Stimulated activated naive CD8-positive, alpha-beta T cell treated with anti-CD3 and anti-CD28 coated beads, Interleukin-15, amount 100 ng/mL, for 72 hours (primary cell): ENCODE results near the gene AKAP6.
A peak's percentile ranks its signal among the peaks of the same experiment; 100 is the strongest.

Experiments
- ATAC-seq: fragments of 150-1000 bp; cut with Tn5 transposase; 2 replicates; pipeline ENCODE4 v1.10.0; 2021; ENCODE audit warnings: mild to moderate bottlenecking, moderate library complexity
- DNase-seq, 2 donors: peaks; one replicate each; pipeline ENCODE4 v3.0.0; 2021 to 2022
- H3K27ac Mint-ChIP-seq, 2 donors: one replicate each; pipeline ENCODE4 v1.8.0; 2022; ENCODE audit warnings: mild to moderate bottlenecking in 2 of 2, mixed read lengths in 2 of 2, moderate library complexity in 2 of 2
- H3K27me3 Mint-ChIP-seq: one replicate; pipeline ENCODE4 v1.8.0; 2022; ENCODE audit warnings: mixed read lengths
- H3K4me1 Mint-ChIP-seq: one replicate; pipeline ENCODE4 v1.8.0; 2022; ENCODE audit warnings: mild to moderate bottlenecking, mixed read lengths
- H3K4me3 Mint-ChIP-seq, 2 donors: one replicate each; pipeline ENCODE4 v1.8.0; 2022; ENCODE audit warnings: mild to moderate bottlenecking in 2 of 2, mixed read lengths in 2 of 2, moderate library complexity in 1 of 2
- H3K9me3 Mint-ChIP-seq, 2 donors: one replicate each; pipeline ENCODE4 v1.8.0; 2022; ENCODE audit warnings: mixed read lengths in 2 of 2

Gene AKAP6

DNA sequence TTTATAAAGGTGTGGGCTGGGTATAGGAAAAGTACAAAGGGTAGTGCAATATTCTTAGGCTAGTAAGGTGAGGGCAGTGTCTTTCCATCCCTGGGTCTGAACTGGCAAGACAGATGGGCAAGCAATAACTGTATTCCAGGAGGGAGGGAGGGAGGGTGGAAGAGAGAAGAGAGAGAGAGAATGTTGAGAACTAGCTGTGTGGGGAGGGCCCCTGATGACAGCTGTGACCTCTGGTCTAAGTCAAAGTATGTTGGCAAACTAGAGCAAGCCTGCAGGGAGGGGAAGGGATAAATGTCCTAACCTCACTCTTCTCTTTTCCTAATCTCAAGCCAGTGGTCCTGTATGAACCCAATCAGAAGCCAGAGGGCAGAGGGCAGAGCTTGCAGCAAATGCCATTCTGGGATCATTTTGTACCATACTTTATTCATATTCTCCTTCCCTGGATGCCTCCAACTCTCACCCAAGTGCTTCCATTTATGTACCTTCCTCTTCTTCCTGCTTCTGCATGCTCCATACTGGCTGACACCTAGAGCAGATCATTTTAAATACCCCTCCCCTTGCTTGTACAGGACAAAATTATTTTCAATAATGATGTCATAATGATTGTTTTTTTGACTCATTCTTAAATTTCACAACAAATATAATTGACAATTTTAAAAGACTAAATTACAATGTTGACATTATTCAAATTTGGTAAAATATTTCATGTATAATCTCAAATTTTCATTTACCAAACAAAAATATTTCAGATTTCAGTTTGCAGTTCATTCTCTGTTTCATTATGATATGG is 75.9 kb downstream of the AKAP6 start:
- DNase-seq, result no peak
- Mint-ChIP-seq H3K4me1 (no peaks in the 10 kb centered on the region), H3K27ac (no peak overlapping the region), H3K9me3 (no peaks in the 10 kb centered on the region), H3K27me3 (no peaks in the 10 kb centered on the region), H3K4me3 (no peak overlapping the region)
- ATAC-seq, result no peak

DNA sequence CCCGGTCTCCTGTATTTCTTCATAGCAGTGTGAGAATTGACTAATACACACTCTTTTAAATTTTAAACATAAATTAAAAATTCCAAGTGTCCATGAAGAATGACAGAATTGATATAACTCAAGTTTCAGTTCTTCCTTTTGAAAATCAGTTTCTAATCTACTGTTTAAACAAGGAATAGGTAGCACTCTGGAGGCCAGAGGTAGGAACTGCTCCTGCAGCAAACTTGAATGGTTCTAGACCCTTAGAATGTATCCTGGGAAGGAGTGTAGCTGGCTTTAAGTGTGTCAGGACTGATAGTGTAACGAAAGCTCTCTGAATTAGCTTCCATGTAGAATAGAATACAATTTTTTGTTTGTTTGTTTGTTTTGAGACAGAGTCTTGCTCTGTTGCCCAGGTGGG is 76.8 kb downstream of the AKAP6 start:
- Mint-ChIP-seq H3K27me3 (no peaks in the 10 kb centered on the region), H3K4me1 (no peaks in the 10 kb centered on the region), H3K27ac (no peak overlapping the region), H3K4me3 (no peak overlapping the region), H3K9me3 (no peaks in the 10 kb centered on the region)
- ATAC-seq, result no peak
- no peak for DNase-seq

GRCh38 chr14:32407130-32407529 is 78.0 kb downstream of the AKAP6 start:
- Mint-ChIP-seq H3K9me3 (no peaks in the 10 kb centered on the region), H3K27ac (no peak overlapping the region), H3K4me1 (no peaks in the 10 kb centered on the region), H3K27me3 (no peaks in the 10 kb centered on the region), H3K4me3 (no peak overlapping the region)
- DNase-seq (no peak), ATAC-seq (no peak)

DNA sequence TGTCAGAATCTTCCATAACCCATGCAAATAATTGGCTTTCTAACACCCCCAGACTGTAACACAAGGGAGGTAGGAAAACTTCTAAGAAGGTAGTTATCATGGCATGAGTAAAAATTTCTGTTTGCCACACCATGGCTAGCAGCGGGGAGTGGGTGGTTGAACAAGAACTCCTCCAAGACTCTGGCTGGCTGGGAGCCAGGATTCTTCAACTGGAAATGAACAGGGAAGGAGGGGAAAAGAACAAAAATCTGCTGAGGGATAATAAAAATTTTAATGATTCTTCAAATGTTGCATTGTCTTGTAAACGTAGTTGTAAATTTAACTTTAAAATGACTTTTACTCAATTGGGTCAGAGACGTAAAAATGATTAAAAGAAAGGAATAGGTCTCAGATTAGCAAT is 78.9 kb downstream of the AKAP6 start:
- Mint-ChIP-seq H3K4me3 (no peak overlapping the region), H3K27ac (no peak overlapping the region), H3K9me3 (no peaks in the 10 kb centered on the region), H3K4me1 (no peaks in the 10 kb centered on the region), H3K27me3 (no peaks in the 10 kb centered on the region)
- no peak for DNase-seq
- ATAC-seq, result no peak

DNA sequence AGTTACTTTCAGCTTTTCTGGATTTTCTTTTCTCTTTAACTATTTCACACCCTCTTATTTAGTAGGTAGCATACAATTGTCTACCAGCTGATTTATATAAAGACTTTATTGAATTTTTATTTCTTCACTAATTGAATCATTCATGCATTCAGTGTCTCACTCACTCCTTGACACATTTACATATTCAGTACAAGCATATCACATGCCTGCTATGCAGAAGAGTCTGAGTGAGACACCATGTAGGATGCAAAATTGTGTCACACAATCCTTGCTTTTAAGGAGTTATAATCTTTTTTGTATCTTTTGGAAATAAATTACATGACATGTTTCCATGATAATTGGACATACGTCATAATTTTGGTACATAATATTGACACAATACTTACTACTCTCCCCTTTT is 83.0 kb downstream of the AKAP6 start:
- H3K27ac Mint-ChIP-seq, result no peak overlapping the region
- H3K4me3 Mint-ChIP-seq, result no peak overlapping the region
- no peaks in the 10 kb centered on the region for H3K27me3 Mint-ChIP-seq
- DNase-seq, result no peak
- no peak for ATAC-seq
- H3K9me3 Mint-ChIP-seq, result no peaks in the 10 kb centered on the region
- no peaks in the 10 kb centered on the region for H3K4me1 Mint-ChIP-seq

DNA sequence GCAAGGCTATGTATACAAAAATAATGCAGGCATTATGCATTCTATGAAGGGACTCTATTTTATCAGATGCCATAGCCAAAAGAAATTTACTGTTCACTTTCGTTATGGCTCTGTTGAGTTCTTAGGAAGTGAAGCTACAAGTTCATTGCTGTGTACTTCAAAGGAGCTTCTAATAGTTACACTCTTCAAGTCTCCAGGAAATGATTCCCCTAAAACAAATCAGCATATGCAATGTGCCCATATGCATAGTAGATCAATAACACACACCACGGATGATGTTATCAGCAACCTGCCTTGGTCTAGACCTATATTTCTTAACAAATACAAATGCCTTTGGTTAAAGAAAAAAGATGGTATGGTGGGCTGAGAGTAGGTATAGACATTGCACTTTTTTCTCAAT is 83.4 kb downstream of the AKAP6 start:
- DNase-seq (no peak), ATAC-seq (no peak)
- H3K9me3 Mint-ChIP-seq, result no peaks in the 10 kb centered on the region
- no peaks in the 10 kb centered on the region for H3K4me1 Mint-ChIP-seq
- no peak overlapping the region for H3K4me3 Mint-ChIP-seq
- no peaks in the 10 kb centered on the region for H3K27me3 Mint-ChIP-seq
- no peak overlapping the region for H3K27ac Mint-ChIP-seq

- ATAC-seq (no peak), DNase-seq (no peak)
- Mint-ChIP-seq H3K9me3 (no peaks in the 10 kb centered on the region), H3K4me3 (no peak overlapping the region), H3K4me1 (no peaks in the 10 kb centered on the region), H3K27ac (no peak overlapping the region), H3K27me3 (no peaks in the 10 kb centered on the region)
These were observed 85.0 kb downstream of the AKAP6 start for GRCh38 chr14:32413967-32414640.

DNA sequence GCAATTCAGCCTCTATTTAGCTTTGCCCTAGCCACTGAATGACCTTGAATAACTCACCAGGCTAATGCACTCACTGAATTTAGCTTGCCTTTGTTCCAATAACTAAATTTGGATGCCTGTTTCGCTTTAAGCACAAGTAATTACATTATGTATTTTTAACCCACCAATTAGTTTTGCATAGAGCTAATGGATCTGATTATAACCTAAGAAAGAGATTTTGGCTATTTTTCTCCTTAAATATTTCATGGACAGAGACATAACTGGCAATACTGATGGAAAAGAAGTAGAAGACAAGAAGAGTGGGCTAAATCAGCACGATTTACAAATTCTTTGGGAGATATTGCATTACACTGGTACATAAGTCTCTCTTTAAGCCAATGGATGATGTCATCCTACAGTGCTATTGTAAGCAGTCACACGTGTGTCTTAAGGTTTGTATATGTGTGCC is 85.7 kb downstream of the AKAP6 start:
- no peak overlapping the region for H3K4me3 Mint-ChIP-seq
- H3K4me1 Mint-ChIP-seq, result no peaks in the 10 kb centered on the region
- DNase-seq, result no peak
- no peak overlapping the region for H3K27ac Mint-ChIP-seq
- no peaks in the 10 kb centered on the region for H3K9me3 Mint-ChIP-seq
- H3K27me3 Mint-ChIP-seq, result no peaks in the 10 kb centered on the region
- ATAC-seq, result no peak

- ATAC-seq, result no peak
- H3K9me3 Mint-ChIP-seq, result no peaks in the 10 kb centered on the region
- no peaks in the 10 kb centered on the region for H3K27me3 Mint-ChIP-seq
- no peak for DNase-seq
- H3K4me3 Mint-ChIP-seq, result no peak overlapping the region
- H3K4me1 Mint-ChIP-seq, result no peaks in the 10 kb centered on the region
- no peak overlapping the region for H3K27ac Mint-ChIP-seq
These were observed 89.0 kb downstream of the AKAP6 start for GRCh38 chr14:32417956-32418552.

DNA sequence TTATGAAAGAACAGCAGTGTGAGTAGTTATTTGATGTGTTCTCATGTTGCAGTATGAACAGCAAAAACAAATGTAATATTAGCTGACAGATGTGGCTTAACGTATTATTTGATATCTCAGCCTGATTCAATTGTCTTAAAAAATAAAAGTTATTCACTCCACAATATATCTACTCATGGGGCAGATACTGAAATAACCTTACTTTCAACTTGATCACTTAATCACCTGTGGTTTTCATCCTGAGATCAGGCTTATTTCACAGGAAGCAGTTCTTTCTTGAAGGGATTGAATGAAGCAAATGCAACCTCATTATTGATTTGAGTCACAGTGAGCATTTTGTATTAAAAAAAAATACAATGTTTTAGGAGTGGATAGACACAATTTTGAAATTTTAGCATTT is 90.3 kb downstream of the AKAP6 start:
- H3K4me1 Mint-ChIP-seq, result no peaks in the 10 kb centered on the region
- no peaks in the 10 kb centered on the region for H3K27me3 Mint-ChIP-seq
- H3K27ac Mint-ChIP-seq, result no peak overlapping the region
- H3K9me3 Mint-ChIP-seq, result no peaks in the 10 kb centered on the region
- ATAC-seq, result no peak
- no peak overlapping the region for H3K4me3 Mint-ChIP-seq
- no peak for DNase-seq

DNA sequence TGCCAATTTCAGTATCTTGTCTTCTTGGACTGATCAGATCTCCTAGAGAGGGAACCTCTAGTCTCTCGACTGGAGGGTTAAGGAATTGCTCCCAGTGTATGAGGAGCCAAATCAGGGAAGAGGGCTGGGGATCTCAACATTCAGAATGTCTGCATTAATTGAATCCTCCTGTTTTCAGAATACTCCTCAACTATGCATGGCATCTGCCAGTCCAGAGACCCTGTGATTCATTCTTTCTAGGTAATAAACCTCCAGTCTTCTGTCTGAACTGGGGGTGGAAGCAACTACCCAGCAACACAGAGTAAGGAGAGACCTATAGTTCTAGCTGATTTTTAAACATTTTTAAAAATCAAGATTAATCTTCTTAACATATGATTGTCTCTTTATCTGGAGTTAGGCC is 92.7 kb downstream of the AKAP6 start:
- DNase-seq, result no peak
- H3K27me3 Mint-ChIP-seq, result no peaks in the 10 kb centered on the region
- no peak overlapping the region for H3K27ac Mint-ChIP-seq
- ATAC-seq, result no peak
- H3K4me1 Mint-ChIP-seq, result no peaks in the 10 kb centered on the region
- H3K4me3 Mint-ChIP-seq, result no peak overlapping the region
- no peaks in the 10 kb centered on the region for H3K9me3 Mint-ChIP-seq

GRCh38 chr14:32422440-32422839 is 93.3 kb downstream of the AKAP6 start:
- no peak for DNase-seq
- no peaks in the 10 kb centered on the region for H3K4me1 Mint-ChIP-seq
- no peak overlapping the region for H3K4me3 Mint-ChIP-seq
- ATAC-seq, result no peak
- H3K27ac Mint-ChIP-seq, result no peak overlapping the region
- no peaks in the 10 kb centered on the region for H3K27me3 Mint-ChIP-seq
- no peaks in the 10 kb centered on the region for H3K9me3 Mint-ChIP-seq

GRCh38 chr14:32426028-32426427 is 96.9 kb downstream of the AKAP6 start:
- no peak for ATAC-seq
- Mint-ChIP-seq H3K27me3 (no peaks in the 10 kb centered on the region), H3K27ac (no peak overlapping the region)

DNA sequence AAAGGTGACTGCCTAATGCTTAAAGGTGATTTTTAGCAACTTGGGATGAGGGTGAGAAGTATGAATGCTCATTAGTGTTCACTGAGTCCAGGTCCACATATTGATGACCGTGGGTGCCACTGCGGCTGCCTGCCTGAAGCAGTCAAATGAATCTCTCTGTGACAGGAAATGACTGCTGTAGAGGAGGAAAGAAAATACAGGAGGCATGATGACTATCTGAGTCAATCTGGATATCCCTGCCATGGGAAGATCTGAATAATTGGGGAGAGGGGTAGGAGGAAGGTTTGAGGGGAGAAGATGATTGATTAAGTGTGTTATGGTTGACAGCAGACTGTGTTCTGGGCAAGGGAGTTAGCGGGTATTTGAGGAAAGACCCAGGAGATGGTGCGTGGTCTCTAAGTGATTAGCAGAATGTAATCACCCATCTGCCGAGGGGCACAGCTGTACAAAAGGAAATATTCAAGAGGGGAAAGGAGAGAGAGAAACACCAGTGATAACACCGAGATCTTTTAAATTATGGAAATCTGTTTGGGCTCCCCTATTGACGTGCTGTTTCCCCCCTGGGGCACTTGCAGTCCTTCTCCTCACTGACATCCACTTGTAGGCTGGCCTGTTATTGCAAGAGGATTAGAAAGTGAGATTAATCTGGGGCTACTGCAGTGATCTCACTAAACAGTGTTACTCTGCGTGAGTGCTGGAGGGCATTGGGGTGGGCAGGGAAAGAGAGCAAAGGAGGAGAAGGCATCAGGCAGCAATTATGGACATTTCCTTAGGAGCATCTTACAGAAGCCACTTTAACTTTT is 97.7 kb downstream of the AKAP6 start:
- ATAC-seq, result no peak
- Mint-ChIP-seq H3K9me3 (no peaks in the 10 kb centered on the region), H3K4me1 (no peaks in the 10 kb centered on the region), H3K4me3 (no peak overlapping the region), H3K27ac (peak overlapping the region in 1 of 2 donors; percentile 0), H3K27me3 (no peaks in the 10 kb centered on the region)
- no peak for DNase-seq

More at GRCh38 chr14:32426028-32426427, 96.9 kb downstream of the AKAP6 start:
- Mint-ChIP-seq H3K4me1 (no peaks in the 10 kb centered on the region), H3K9me3 (no peaks in the 10 kb centered on the region), H3K4me3 (no peak overlapping the region)
- no peak for DNase-seq

DNA sequence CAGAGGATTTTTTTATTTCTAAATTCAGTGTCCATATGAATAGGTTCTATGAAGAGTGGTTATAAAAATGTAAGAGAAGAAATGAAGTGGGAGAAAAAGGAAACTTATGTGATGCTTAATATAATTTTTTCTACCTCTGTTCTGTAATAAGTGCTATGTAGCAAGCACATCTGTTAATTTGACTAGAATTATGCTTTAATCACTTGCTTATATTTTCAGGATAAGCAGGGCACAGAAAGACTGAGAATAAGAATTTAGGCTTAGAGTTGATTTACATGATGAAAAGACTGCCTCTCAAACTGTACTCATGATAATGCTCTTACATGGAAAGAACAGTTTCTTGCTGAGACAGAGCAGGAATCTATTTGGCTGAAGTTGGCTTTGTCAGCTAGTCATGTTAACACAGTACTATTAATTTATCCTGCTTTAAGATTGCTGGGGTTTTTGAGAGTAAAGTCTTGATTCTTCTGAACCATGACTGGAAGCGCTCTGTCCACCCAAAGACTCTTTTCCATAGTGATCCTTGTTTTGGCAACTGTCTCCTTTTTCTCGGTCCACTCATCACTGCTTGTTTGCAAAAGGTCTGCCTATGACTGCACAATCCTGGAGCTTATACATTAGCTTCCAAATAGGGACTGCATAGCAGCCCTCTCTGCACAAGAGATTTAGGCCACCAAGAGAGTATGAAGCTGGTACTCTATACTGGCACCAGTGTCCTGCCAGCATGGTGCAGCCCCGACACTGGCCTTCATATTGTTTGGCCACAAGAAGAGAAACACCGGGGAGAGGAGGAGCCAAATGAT is 98.8 kb downstream of the AKAP6 start:
- H3K4me1 Mint-ChIP-seq, result no peaks in the 10 kb centered on the region
- H3K27ac Mint-ChIP-seq, result no peak overlapping the region

More for the DNA sequence above, 98.8 kb downstream of the AKAP6 start:
- ATAC-seq (no peak), DNase-seq (no peak)
- Mint-ChIP-seq H3K9me3 (no peaks in the 10 kb centered on the region), H3K27me3 (no peaks in the 10 kb centered on the region), H3K4me3 (no peak overlapping the region)
